ENCODE data around the gene MAPKAPK3. TPM values are rescaled to one million over a fixed set of nuclear protein-coding genes. Genes with fewer than 3 reads are reported as not detected.

MAPKAPK3 gene
- total and polyA plus RNA-seq, 2 of the 8 experiments (the other 6 are each of a cell fraction or from before 2014, with no cell fraction given): 65.4 to 99.8 TPM

DNA sequence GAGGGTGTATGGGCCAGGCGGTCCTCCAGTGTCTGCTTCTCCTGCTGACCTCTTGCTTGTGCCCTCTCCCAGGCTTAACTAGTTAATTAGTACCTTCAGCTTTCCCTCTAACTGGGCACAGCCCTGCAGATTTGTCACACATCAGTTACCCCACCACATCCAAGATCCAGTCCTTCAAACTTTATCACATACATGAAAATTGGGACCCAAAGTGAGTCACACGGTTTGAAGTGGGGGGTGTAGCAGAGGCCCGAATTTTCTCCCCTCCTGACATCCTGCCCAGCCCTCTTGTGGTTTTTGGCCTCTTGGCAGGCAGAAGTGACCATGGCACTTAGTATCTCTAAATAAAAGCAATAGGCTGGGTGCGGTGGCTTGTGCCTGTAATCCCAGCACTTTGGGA, 3.9 kb downstream of the MAPKAPK3 start:
- H3K4me2 ChIP-seq (ENCODE audit: insufficient read depth in 1 of 2, low read depth in 2 of 2, low read length in 2 of 2): no peak overlapping the region
- no peak overlapping the region for H3K18ac ChIP-seq (ENCODE audit: extremely low read depth, low read length)
- H3K9me3 ChIP-seq (ENCODE audit: insufficient read depth in 2 of 2, low read depth in 1 of 2, low read length in 1 of 2): no peaks in the 10 kb centered on the region
- no peak overlapping the region for H3K56ac ChIP-seq (replicated peaks; ENCODE audit: insufficient read length, low read depth, low read length)
- no peak overlapping the region for H3K4me3 ChIP-seq (ENCODE audit: extremely low read depth in 1 of 4, insufficient read depth in 2 of 4, low read depth in 3 of 4, low read length in 4 of 4)
- H2BK20ac ChIP-seq (ENCODE audit: low read length): no peak overlapping the region
- H3K4me1 ChIP-seq (replicated peaks in 1 of 4; ENCODE audit: control insufficient read depth in 3 of 4, insufficient read depth in 4 of 4, low read length in 3 of 4): peaks cover 0 to 24% (median 13%) of the 10 kb centered on the region in 4 experiments; a peak in 6 of 7 replicates
- no peak overlapping the region for H3K9ac ChIP-seq (replicated peaks in 1 of 4; ENCODE audit: extremely low read depth in 1 of 4, low read depth in 3 of 4, low read length in 3 of 4)
- no peak for DNase-seq (ENCODE audit: low read depth in 1 of 2, low spot score in 2 of 2)
- H2BK15ac ChIP-seq (ENCODE audit: low read length): no peak overlapping the region
- no peak for FAIRE-seq
- no peak overlapping the region for H4K8ac ChIP-seq (ENCODE audit: extremely low read depth, insufficient read depth, low read length)
- H4K20me1 ChIP-seq (replicated peaks in 1 of 2; ENCODE audit: control insufficient read depth in 1 of 2, insufficient read depth in 2 of 2, low read length in 2 of 2): peaks cover 6 to 17% of the 10 kb centered on the region in 2 experiments
- peaks cover 5% of the 10 kb centered on the region for H3K79me1 ChIP-seq (ENCODE audit: low read depth, low read length)
- peaks cover 0 to 28% of the 10 kb centered on the region in 2 experiments; a peak in 1 of 4 replicates for H3K79me2 ChIP-seq (ENCODE audit: control insufficient read depth in 1 of 2, insufficient read depth in 2 of 2, low read length in 2 of 2)
- H4K91ac ChIP-seq (replicated peaks; ENCODE audit: insufficient read length, low read length): no peak overlapping the region
- H3K14ac ChIP-seq (ENCODE audit: insufficient read length): no peak overlapping the region
- H2BK12ac ChIP-seq (ENCODE audit: low read depth, low read length): no peak overlapping the region; the same call in 1 of the 2 replicates
- no peak overlapping the region for H4K5ac ChIP-seq (ENCODE audit: insufficient read length, low read depth, low read length)
- H2AFZ ChIP-seq (ENCODE audit: low read length): no peak overlapping the region
- ChIA-PET POLR2A (ENCODE audit: partially characterized antibody) (interaction anchor here (3.8 kb wide), 1 partner anchor 31 kb away, joined by 15 read pairs; no protein-coding TSS in a partner anchor), CTCF (ENCODE audit: partially characterized antibody) (interaction anchor here (1.4 to 63.8 kb wide), 5 partner anchors 1 to 757 kb away, joined by 3 to 1262 read pairs (median 863); partner anchors contain the start of genes C3orf18, CISH, DOCK3 and HEMK1)
- no peak overlapping the region for H2BK5ac ChIP-seq (ENCODE audit: low read depth, low read length)
- peaks cover 11% of the 10 kb centered on the region for H3K23me2 ChIP-seq (ENCODE audit: low read depth, low read length)
- H3K4ac ChIP-seq (replicated peaks; ENCODE audit: insufficient read length, low read depth, low read length): no peak overlapping the region
- WGBS, 2 experiments (ENCODE audit: extremely low coverage in 1 of 2, insufficient coverage in 1 of 2, insufficient read length in 1 of 2, insufficient replicate concordance in 2 of 2, low coverage in 1 of 2, low lambda C conversion rate in 2 of 2, missing lambda C conversion rate in 1 of 2): 79% methylated on average over 4 of the region's 4 CpGs; no CpG with 5 or more reads in 1 of the 2 experiments
- no peak overlapping the region for H3K27ac ChIP-seq (ENCODE audit: low read depth, low read length)
- H2AK5ac ChIP-seq (ENCODE audit: low read depth, low read length): no peak overlapping the region
- no peak overlapping the region for H3K23ac ChIP-seq (ENCODE audit: insufficient read length)
- H3K27me3 ChIP-seq (replicated peaks in 1 of 4; ENCODE audit: control insufficient read depth in 3 of 4, extremely low read depth in 1 of 4, insufficient read depth in 3 of 4, low read length in 3 of 4): peaks cover 0 to 3% (median 0%) of the 10 kb centered on the region in 4 experiments; a peak in 1 of 7 replicates
- no peak overlapping the region for H2BK120ac ChIP-seq (replicated peaks; ENCODE audit: low read depth, low read length)
- H3K36me3 ChIP-seq (ENCODE audit: control insufficient read depth in 2 of 4, insufficient read depth in 4 of 4, low read length in 3 of 4): peaks cover 0 to 3% (median 0%) of the 10 kb centered on the region in 4 experiments; a peak in 2 of 8 replicates
- TF ChIP-seq JUND (IDR thresholded peaks at IDR 0.05; ENCODE audit: low read length) (no peak), JUN (IDR thresholded peaks at IDR 0.05; ENCODE audit: low read depth, low read length) (no peak), FOSL1 (IDR thresholded peaks at IDR 0.05; ENCODE audit: insufficient read depth, low read depth, low read length) (no peak), RFX5 (IDR thresholded peaks at IDR 0.05; ENCODE audit: borderline replicate concordance, low read depth, low read length) (no peak), CHD1 (IDR thresholded peaks at IDR 0.05; ENCODE audit: low read depth, low read length) (no peak), MAFK (IDR thresholded peaks at IDR 0.05; ENCODE audit: low read depth, low read length) (no peak)
